GM18519 (cell line): ENCODE results near the gene PIF1.

Experiments used
- ATAC-seq: cut with Tn5 transposase; IDR thresholded peaks from one replicate; pipeline ENCODE4 v1.9.1; 2021; ENCODE audit warnings: mild to moderate bottlenecking, moderate library complexity; ENCODE audit not compliant: unreplicated experiment, low FRiP score

The PIF1 gene, protein sequence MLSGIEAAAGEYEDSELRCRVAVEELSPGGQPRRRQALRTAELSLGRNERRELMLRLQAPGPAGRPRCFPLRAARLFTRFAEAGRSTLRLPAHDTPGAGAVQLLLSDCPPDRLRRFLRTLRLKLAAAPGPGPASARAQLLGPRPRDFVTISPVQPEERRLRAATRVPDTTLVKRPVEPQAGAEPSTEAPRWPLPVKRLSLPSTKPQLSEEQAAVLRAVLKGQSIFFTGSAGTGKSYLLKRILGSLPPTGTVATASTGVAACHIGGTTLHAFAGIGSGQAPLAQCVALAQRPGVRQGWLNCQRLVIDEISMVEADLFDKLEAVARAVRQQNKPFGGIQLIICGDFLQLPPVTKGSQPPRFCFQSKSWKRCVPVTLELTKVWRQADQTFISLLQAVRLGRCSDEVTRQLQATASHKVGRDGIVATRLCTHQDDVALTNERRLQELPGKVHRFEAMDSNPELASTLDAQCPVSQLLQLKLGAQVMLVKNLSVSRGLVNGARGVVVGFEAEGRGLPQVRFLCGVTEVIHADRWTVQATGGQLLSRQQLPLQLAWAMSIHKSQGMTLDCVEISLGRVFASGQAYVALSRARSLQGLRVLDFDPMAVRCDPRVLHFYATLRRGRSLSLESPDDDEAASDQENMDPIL

DNA sequence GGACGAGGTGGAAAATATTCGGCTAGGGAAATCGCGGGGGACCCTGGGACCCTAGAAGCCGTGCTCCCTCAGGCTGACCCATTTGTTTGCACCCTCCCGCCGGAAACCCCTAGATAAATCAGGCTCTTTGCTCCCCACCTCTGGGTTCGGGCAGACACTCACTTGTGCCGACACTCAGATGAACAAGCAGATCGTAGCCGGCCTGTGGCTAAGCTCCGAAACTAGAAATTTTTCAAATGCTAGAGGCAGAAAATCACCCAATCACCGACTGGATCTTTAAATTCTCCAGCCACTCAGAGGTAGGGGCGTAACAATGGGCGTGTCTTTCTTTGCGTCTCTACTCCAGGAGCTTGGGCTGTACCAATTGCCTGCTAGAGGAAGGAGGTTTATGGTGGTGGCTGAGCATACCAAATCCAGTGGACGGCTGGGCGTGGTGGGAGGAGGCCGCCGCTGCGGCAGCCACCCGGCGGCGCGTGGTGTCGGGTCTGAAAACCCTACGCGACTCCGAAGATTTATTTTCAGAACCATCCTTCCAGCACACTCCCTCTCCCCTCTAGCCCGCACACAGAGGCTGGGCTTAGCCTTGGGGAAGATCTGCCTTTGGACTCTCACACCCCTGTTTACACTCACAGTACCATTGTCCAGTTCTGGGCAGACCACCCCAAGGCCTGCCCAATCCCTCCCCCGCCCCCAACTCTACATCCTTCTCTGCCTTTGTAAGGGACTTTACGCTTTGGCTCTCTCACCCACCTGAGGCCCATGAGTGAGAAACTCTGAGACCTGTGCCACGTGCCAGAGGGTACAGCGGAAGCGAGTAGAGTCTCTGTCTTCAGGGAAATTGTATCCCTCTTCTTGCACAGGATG is at the start of gene PIF1:
TSS of gene PIF1 (minus strand) at position 217 of the 864 bp plus-strand sequence. CDS start 1,312 bp downstream, outside the sequence.
- peak; percentile 77 for ATAC-seq

DNA sequence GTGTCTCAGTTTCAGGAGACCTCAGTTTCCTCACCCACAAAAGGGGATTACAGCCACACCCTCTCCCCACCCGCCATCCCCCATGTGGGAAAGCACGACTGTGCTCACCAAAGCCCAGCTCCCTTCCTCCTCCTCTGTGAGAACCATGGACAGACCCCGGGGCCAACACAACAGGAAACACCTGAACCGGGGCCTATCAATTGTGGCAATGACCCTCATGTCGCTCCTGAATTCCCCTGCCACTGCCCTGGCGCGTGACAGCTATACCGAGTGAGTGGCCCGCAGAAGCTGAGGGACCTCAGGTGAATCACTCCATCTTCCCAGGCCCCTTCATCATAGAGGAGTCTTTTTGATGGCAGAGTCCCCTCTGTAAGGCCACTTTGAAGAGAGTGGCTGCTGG is 44.9 kb upstream of the PIF1 start:
- no peak for ATAC-seq

DNA sequence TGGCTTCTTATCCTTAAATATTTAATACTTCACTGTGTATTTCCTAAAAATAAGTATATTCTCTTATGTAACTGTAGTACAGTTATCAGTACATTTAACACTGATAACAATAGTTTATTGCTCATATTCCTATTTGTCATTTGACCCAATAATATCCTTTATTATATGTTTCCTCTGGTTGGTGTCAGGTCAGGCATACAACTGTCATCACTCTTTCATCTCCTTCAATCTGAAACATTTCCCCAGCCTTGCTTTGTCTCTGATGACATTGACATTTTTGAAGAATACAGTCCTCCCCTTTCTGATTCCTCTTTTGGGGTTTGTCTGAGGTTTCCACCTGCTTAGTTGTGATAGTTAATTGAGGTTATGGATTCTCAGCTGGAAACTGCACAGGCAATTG is 44.1 kb upstream of the PIF1 start:
- ATAC-seq = no peak

DNA sequence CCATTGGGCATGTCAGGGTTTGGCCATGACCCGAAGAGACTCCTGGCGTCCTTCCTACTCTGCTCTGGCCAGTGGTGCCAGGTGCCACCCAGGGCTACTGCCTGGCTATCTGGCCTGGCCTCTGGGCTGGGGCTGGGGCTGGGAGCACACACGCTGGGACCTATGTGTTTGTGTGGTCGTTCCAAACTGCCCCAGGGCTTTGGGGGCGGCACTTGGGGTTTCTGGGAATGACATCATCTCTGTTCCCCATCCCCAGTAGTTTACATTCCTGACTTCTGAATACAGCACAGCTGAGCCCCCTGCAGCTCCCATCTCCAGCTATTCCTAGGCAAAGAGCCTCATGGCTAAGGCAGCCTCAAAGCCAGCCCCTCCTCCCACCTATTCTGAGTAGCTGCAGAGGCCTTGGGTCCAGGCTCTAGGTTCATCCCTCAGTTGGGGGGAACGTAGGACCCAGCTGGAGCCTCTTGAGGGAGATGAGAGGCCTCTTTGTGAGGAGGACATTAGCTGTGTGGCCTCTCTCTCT is 40.6 kb upstream of the PIF1 start:
- ATAC-seq = no peak

DNA sequence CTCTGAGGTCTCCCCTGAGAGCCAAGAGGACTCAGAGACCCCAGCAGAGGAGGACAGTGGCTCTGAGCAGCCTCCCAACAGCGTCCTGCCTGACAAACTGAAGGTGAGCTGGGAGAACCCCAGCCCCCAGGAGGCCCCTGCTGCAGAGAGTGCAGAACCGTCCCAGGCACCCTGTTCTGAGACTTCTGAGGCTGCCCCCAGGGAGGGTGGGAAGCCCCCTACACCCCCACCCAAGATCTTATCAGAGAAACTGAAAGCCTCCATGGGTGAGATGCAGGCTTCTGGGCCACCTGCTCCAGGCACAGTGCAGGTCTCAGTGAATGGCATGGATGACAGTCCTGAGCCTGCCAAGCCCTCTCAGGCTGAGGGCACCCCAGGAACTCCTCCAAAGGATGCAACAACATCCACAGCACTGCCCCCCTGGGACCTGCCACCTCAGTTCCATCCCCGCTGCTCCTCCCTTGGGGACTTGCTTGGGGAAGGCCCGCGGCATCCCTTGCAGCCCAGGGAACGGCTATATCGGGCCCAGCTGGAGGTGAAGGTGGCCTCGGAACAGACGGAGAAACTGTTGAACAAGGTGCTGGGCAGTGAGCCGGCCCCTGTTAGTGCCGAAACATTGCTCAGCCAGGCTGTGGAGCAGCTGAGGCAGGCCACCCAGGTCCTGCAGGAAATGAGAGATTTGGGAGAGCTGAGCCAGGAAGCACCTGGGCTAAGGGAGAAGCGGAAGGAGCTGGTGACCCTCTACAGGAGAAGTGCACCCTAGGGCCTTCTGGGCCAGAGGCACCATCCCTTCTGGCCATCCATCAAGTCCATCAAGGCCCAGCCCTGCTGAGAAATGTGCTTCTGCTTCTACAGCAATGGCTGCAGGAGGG is 39.9 kb upstream of the PIF1 start:
- ATAC-seq = no peak

DNA sequence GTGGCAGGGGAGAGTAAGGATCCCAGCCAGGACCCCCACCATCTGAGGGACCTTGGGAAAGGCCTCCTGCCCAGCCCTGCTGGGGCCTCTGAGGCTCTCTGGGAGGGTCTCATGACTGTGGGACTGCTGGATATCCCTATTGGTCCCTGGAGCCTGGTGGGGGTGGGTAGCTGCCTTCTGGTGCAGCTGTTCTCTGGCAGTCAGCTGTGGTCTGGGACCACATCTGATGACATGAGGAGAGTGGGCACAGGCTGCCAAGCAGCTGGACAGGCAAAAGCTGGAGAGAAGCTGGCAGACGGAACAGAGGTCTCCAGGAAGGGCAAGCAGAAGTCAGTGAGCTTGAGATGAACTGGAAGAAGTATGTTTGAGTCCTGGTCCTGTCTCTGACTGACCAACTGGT is 38.6 kb upstream of the PIF1 start:
- ATAC-seq = no peak

DNA sequence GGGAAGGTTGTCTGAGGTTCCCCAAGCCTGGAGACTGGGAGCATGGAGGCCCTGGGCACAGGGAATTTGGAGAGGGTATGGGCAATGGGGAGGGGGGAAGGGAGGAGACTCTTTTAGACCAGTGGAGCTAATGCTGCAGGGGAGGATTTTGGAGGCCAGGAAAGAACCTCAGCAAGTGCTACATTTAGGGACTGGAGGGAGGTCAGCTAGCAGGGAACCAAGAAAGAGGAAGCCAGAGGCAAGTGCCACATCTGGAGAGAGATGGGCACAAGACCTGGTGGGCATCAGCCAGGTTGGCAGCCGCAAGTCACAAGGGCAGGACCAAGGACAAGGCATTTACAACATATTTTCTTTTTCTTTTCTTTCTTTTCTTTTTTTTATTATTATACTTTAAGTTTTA is 37.0 kb upstream of the PIF1 start:
- no peak for ATAC-seq

DNA sequence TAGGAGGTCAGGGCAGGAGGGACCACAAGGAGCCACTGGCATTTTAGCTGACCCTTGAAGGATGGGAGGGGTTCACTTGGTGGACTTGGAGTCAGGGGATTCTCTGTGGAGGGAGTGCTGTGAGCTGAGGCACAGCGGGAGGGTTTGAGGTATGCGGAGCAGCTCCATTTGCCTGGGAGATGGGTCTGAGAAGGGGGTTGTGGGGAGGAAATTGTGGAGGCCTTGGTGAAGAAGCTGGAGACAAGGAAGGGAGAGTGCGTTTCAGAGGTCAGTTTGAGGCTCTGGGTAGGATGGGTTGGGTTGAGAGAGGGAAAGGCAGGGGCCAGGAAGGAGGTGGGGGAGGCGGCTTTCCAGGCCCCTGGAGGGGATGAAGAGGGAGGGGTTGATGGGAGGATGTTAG is 36.5 kb upstream of the PIF1 start:
- ATAC-seq = no peak

DNA sequence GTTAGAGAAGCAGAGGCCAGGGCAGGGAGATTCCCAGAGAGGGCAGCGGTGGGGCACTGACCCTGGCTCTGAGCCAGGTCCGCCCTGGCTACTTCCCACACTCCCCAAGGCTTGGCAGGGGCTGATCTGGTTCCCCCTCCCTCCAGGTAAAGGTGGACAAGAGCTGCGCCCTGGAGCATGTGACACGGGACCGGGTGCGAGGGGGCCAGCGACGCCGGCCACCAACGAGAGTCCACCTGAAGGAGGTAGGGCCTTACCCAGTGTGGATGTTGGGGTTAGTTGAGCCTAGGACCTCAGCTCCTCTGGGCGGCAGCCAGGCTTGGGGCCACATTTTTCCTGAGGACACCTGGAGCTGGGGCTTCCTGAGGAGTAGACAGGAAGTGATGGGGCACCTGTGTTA is 35.9 kb upstream of the PIF1 start:
- no peak for ATAC-seq

DNA sequence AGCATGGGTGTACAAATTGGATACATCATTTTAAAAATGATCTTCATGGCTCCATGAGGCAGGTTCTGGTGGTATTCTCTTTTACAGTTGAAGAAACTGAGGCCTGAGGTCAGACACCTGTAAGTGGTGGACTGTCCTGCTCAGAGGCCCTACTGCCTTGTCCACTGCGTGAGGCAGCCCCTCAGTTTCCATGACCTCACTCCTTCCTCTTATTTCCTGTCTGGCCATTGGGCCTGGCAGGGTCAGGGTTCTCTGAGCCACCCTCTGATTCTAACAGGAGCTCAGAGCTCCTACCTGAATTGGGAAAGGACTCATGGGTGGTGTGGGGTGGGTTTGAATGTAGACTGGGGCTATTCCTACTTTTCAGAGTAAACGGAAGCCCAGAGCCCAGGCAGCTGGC is 33.8 kb upstream of the PIF1 start:
- ATAC-seq = no peak

DNA sequence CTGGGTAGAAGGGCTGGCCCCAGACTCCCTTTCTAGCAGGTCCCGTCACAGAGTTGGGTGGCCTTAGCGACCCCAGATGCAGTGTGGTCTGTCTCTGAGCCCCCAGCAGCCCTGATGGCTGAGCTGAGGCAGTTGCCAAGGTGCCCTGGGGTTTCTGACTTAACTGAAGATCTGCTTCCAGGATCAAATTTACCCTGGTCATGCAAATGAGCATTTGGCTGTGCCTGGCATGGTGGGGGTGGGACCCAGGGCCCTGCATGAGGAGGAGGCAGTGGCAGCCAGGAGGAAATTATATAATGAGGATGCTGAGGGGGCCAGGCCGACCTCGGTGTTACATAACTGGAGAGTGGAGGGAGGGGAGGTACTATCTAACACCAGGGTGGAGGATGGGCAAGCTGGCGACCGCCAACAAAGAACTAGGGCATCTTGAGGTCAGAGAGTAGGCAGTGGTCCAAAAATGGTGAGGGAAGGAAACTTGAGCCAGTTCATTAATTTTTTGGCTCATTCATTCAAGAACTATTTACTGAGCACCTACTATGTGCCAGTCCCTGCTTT is 32.7 kb upstream of the PIF1 start:
- no peak for ATAC-seq

DNA sequence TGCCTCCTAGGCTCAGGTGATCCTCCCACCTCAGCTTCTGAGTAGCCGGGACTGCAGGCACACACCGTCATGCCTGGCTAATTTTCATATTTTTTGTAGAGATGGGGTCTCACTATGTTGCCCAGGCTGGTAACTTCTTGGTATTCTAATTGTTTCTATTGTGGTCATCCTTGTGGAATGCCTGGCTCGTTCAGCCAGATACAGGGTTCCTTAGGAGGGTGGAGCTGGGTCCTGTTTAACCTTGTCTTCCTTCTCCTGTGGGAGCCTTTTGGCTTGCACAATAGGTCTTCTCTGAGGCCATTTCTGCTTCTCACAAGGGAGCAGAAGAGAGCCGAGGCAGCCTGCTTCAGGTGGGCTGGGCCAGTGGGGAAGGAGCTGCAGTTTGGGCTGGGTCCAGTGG is 32.0 kb upstream of the PIF1 start:
- ATAC-seq = no peak

DNA sequence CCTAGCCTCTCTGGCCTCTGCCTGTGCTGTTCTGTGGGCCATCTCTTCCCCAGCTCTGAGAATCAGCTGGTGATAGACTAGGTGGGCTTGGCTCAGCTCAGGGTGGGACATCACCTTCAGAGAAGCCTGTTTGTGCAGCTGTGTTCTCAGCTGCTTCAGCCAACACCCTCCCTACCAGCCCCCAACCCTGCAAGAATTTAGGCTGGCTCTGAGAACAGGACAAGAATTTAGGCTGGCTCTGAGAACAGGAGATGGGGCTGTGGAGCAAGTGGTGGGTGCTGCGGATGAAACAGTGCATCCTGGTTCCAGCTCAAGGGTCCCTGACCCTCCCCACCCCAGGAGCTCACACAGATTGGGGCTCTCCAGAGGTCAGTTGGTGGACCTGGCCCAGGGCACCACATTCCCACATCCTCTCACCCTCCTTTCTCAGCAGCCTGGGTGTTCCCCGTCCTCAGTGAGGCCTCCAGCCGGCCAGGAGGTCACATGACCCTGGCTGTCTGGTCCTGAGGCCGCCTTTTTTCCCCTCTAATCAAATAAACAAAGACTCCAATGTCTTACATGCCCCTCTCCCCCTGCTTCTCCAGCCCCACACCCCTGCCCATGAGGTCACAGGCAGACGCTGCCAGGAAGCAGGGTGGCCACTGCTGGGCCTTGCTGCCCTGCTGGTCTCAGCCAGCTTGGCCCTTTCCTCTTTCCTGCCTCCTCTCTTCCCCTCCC is 31.1 kb upstream of the PIF1 start:
- ATAC-seq = no peak

DNA sequence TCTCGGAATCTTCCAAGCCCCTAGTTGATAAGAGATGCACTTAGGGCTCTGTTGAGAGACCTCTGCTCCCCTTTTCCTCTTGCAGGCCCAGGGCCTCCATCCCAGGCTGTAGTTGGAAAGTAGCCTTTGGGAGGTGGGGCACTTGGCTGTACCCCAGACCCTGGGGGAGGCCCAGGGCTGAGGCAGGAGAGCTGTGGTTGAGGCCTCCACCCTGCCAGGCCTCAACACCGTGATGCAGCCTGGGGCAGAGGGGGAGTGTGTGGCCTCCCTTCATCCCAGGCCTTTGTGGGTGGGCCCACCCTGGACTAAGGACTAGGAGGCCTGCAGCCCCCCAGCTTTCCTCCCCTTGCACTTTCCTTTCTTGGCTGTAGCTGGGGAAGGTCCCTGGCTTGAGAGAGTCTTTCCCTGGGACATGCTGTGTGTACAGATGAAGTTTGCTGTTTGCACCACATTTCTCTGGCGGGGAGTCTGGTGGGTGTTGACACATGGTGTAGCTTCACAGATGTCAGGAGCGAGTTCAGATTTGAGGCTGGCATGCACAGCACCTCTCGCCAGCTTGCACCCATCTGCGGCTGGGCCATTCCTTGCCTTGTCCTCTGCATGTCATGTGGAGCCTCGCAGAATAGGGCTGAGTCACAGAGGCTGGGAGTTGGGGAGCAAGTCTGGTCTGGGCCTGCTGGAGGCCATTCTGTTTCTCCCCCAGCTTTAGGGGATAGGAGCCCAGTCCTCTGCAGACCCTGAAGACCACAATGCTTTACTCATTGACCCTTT is 29.9 kb upstream of the PIF1 start:
- no peak for ATAC-seq

DNA sequence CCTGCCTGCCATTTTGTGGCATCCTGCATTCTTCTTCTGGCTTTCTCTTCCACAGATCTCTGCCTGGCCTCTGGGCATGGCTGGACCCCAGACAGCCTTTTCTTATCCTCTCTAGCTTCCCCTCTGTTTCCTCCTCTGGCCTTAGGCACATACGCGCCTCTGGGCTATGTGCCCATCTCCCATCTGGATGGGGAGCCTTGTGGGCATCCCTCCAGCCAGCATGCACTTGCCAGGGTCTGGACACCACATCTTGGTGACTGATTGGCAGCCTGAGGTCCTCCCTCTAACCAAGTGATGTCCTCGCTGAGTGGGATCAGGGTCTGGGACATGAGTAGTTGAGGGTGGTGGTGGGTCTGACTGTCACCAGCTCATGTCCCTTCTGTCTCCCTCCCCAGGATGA is 29.1 kb upstream of the PIF1 start:
- no peak for ATAC-seq

DNA sequence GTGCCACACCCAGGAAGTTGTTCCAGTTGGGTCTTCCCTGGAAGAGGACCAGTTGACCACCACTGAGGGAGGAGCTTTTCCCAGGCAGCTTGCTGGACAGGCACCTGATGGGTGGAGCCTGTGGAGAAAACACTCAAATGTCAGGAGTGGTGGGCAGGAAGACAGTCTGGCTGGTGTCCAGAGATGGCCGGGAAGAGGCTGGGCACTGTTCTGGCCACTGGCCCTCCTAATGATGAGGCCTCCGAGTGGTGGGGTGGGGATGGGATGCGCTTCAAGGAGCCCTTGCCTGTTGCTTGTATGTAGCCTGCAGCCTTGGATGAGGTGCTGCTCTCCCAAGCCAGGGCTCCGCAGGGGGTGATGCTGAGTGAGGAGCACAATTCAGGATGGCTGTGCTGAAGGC is 28.6 kb upstream of the PIF1 start:
- no peak for ATAC-seq

DNA sequence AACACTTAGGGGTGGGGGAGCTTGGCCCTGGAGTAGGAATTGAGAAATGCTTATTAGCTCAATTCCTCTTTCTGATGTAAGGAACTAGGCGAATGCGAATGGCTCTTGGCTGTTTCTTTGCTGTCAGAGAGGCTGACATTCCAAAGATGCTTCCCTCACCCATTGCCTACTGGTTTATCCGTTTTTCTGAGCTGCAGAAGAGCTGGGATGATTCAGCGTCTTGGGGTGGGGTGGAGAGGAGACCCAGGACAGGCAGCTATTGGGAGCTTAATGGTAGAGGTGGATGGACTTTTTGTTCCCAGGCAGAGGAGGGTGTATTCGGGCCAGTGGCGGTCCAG is 26.0 kb upstream of the PIF1 start:
- no peak for ATAC-seq

DNA sequence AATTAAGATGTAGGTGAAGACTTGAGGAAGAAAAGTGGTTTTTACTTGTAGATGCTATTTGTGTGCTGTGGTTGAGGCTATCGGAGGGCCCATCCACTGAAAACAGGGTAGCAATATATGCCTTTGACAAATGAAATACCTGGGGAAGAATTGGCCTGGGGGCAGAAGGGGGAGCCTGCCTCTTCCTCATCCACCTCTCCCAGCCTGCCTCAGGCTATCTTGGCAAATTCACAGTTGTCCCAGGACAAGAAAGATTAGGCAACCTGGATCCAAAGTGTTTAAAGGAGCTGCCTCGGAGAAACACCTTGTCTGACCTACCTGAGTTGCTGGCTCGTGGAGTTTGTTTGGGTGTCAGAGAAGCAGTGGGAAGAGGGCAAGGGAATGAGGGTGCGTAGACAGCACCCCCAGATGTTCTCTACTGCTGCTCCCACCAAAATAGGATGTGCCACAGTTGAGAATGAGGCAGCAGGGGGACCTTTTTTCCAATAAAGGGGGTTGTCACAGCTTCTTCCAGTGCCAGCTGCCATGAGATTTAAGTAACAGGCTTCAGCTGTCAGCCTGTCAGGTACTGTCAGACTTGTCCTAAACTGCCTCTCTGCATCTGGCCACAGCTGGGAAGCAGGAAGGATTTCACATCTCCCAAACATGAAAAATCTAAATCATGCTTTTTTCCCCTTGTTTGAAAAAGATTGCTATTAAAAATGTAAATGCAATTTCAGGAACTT is 25.5 kb upstream of the PIF1 start:
- no peak for ATAC-seq
